Uterus (tissue), 4 donors: Measurements from ENCODE around the gene ZNF735. TPM values are rescaled to one million over a fixed set of nuclear protein-coding genes. Genes with fewer than 3 reads are reported as not detected.
"Not testable (repeated sequence)": the region's sequence is repeated elsewhere in the genome, so short reads cannot be mapped to it uniquely, and the experiment has no call there.

Source experiments
- DNase-seq, 2 donors: peaks; one replicate each; pipeline ENCODE4 v3.0.0-alpha.2; 2019 to 2020
- H3K27ac ChIP-seq, 2 donors: fragments of 200-600 bp; sonication (generic); 1 replicate in 1 of 2; 2 replicates in 1 of 2; pipeline ENCODE4 v1.5.1; 2016 to 2018
- H3K27me3 ChIP-seq, 2 donors: fragments of 200-600 bp; sonication (generic); one replicate each; pipeline ENCODE4 v1.5.1; 2018 to 2019; ENCODE audit warnings: control low read depth in 1 of 2
- H3K36me3 ChIP-seq, 2 donors: fragments of 200-600 bp; sonication (generic); one replicate each; pipeline ENCODE4 v1.5.1; 2019; ENCODE audit warnings: control low read depth in 1 of 2
- H3K4me1 ChIP-seq, 2 donors: fragments of 200-600 bp; sonication (generic); one replicate each; pipeline ENCODE4 v1.5.1; 2018 to 2019; ENCODE audit warnings: control low read depth in 1 of 2
- H3K4me3 ChIP-seq, 2 donors: fragments of 200-600 bp; sonication (generic); 1 replicate in 1 of 2; 2 replicates in 1 of 2; pipeline ENCODE4 v1.5.1; 2018 to 2019; ENCODE audit warnings: mild to moderate bottlenecking in 1 of 2
- H3K9me3 ChIP-seq, 2 donors: fragments of 200-600 bp; sonication (generic); one replicate each; pipeline ENCODE4 v1.5.1; 2019; ENCODE audit warnings: control low read depth in 1 of 2
- CTCF ChIP-seq, 4 experiments: fragments of 200-600 bp in 2 of 4; fragments of 450-650 bp in 2 of 4; sonication (generic) in 2 of 4; IDR thresholded peaks; one replicate each; pipeline ENCODE4 v1.5.1; 2016 to 2019; ENCODE audit warnings: antibody characterized with exemption in 4 of 4, mild to moderate bottlenecking in 2 of 4, moderate library complexity in 1 of 4
- POLR2A ChIP-seq, 2 donors: fragments of 450-650 bp; IDR thresholded peaks; one replicate each; pipeline ENCODE4 v1.6.1; 2016; ENCODE audit warnings: antibody characterized with exemption in 2 of 2, mild to moderate bottlenecking in 1 of 2, moderate library complexity in 1 of 2
- intact Hi-C: fragments of 100-400 bp; cut with DNase I; formaldehyde crosslinking; loops from one replicate; pipeline ENCODE4 v1.15.1; 2023; ENCODE audit warnings: low total_unique reads
- total RNA-seq, 4 donors: library from RNA; depleted of rRNA in 3 of 4; stranded (reverse); fragments of >200 nt in 3 of 4; gene quantifications; one replicate each; pipeline versions ENCODE4 v1.1.0 to v1.2.4, GENCODE V29; 2014 to 2023
- donor health status: DM: yes; HTN: yes; CAD: no.

Gene ZNF735
- not detected for total RNA-seq

- TF ChIP-seq CTCF (IDR thresholded peaks at IDR 0.05), result no peak
- no peak for TF ChIP-seq POLR2A (IDR thresholded peaks at IDR 0.05)
- H3K36me3 ChIP-seq, result no peaks in the 10 kb centered on the region
- intact Hi-C loops, result no loop called here
- H3K9me3 ChIP-seq, result no peaks in the 10 kb centered on the region
- H3K4me3 ChIP-seq, result no peak within 1 kb of the TSS
- DNase-seq, result no peak
- no peak within 1 kb of the TSS for H3K27ac ChIP-seq
- no peaks in the 10 kb centered on the region for H3K27me3 ChIP-seq
- no peaks in the 10 kb centered on the region for H3K4me1 ChIP-seq
These were observed at the start of gene ZNF735 for GRCh38 chr7:64206903-64207302. ZNF735 (plus strand) TSS chr7:64207203; CDS start chr7:64207203, 0 bp downstream.

GRCh38 chr7:64170974-64171373 lies 36.0 kb upstream of the ZNF735 start:
- intact Hi-C loops, H3K27ac ChIP-seq, DNase-seq, H3K4me1 ChIP-seq, H3K4me3 ChIP-seq, H3K27me3 ChIP-seq, H3K36me3 ChIP-seq, H3K9me3 ChIP-seq: not testable (repeated sequence)

- TF ChIP-seq POLR2A (IDR thresholded peaks at IDR 0.05) (no peak), CTCF (IDR thresholded peaks at IDR 0.05) (no peak)
- no peaks in the 10 kb centered on the region for H3K36me3 ChIP-seq
- no peaks in the 10 kb centered on the region for H3K9me3 ChIP-seq
- H3K4me3 ChIP-seq, result no peak overlapping the region
- H3K27ac ChIP-seq, result no peak overlapping the region
- H3K27me3 ChIP-seq, result no peaks in the 10 kb centered on the region
- H3K4me1 ChIP-seq, result no peaks in the 10 kb centered on the region
- DNase-seq, result no peak
- intact Hi-C loops, result no loop called here
These were observed 32.7 kb upstream of the ZNF735 start for GRCh38 chr7:64174328-64174727.

GRCh38 chr7:64174941-64175340 lies 32.1 kb upstream of the ZNF735 start:
- TF ChIP-seq CTCF (IDR thresholded peaks at IDR 0.05) (no peak), POLR2A (IDR thresholded peaks at IDR 0.05) (no peak)
- no peaks in the 10 kb centered on the region for H3K4me1 ChIP-seq
- H3K4me3 ChIP-seq, result no peak overlapping the region
- no peaks in the 10 kb centered on the region for H3K27me3 ChIP-seq
- no peaks in the 10 kb centered on the region for H3K36me3 ChIP-seq
- no peak overlapping the region for H3K27ac ChIP-seq
- intact Hi-C loops, result no loop called here
- no peak for DNase-seq
- H3K9me3 ChIP-seq, result no peaks in the 10 kb centered on the region

GRCh38 chr7:64180989-64181388 lies 26.0 kb upstream of the ZNF735 start:
- Histone ChIP-seq H3K4me1 (no peaks in the 10 kb centered on the region), H3K27me3 (peaks cover 0 to 3% of the 10 kb centered on the region in 2 donors), H3K4me3 (no peak overlapping the region), H3K36me3 (no peaks in the 10 kb centered on the region), H3K27ac (no peak overlapping the region), H3K9me3 (no peaks in the 10 kb centered on the region)
- TF ChIP-seq CTCF (IDR thresholded peaks at IDR 0.05) (peak in 1 of 4 experiments; percentile 23), POLR2A (IDR thresholded peaks at IDR 0.05) (no peak)
- DNase-seq, result no peak
- intact Hi-C loops, result no loop called here

GRCh38 chr7:64181586-64181985 lies 25.4 kb upstream of the ZNF735 start:
- intact Hi-C loops, result no loop called here
- no peak for DNase-seq
- no peak overlapping the region for H3K4me3 ChIP-seq
- H3K36me3 ChIP-seq, result no peaks in the 10 kb centered on the region
- TF ChIP-seq CTCF (IDR thresholded peaks at IDR 0.05) (no peak), POLR2A (IDR thresholded peaks at IDR 0.05) (no peak)
- H3K27ac ChIP-seq, result no peak overlapping the region
- no peaks in the 10 kb centered on the region for H3K9me3 ChIP-seq
- H3K27me3 ChIP-seq, result peaks cover 0 to 3% of the 10 kb centered on the region in 2 donors
- no peaks in the 10 kb centered on the region for H3K4me1 ChIP-seq
